ENCODE results near the gene CCDC138.

The CCDC138 gene

GRCh38 chr2:108920686-108921085 lies 134.1 kb downstream of the CCDC138 start:
- DNase-seq = no peak

DNA sequence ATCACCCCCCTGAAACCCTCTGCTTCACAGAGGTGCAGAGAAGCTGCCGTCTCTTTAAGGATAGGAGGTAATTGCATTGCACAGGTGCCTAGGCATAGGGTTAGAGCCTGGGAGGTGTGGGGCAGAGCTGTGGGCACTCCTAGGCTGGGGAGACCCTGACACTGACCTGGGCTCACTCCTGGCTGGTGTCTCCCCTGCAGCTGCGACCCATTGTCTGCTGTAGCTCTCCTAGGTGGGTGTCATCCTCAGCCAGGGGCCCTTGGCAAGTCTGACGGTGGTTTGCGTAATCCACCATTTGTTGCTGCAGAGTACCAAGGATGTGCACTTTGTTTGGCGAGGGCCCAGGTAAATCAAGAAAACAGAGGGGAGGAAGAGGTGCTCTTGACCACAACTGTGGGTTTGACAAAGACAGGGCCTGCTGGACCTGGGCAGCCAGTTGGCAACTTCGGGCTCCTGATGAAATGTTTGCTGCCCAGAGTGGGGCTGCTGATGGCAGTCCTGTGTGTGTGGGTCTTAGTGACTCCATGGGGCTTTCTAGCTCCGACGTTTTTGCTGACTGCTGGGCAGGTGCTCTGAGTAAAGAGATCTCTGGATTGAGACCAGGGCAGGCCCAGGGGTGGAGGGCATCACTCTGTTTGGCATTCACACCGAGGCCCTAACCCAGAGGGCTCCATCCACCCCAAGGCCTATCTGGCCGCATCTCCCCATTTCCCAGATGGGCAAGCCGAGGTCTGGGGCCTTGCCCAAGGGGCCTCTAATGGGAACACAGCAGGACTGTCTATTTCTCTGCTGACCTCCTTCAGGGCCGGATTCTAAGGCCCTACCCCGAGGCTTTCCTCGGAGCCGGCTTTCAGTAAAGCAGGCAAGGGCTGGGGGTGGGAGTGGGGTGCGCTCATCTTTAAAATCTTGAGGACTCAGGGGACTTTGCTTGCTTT lies 134.8 kb downstream of the CCDC138 start:
- no peak for DNase-seq

DNA sequence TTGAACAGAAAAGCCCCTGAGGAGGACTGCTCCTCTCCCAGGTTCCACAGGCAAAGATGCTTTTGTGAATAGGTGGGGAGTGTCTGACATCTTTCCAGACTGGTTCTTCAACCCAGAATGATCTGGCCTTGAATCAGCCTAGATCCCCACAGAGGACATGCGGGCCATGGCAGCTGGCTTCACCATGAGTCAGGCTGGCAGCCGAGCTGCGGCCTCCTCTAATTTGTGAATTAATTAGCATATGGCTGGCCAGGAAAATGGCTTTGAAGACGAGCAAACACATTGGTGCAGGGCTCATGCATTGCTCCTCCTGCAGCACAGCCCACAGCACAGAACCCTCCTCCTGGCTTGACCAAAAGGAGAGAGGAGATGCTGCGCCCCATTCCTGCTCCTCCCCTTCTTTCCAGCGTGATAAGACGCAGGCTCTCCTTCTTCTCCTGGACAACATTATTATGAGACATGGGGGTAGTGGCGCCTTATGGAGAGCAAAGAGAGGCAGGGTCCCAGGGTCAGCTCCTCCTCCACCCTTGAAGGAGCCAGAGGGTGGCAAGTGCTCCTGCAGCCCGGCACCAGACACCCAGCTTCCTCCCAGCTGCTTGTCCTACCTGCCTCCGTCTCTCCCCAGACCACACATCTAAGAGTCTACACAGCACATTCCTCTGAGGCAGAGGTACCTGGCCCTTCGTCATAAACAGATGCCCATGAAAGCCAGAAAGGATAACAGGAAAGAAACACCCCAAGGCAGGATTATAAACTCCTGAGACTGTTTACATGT lies 135.8 kb downstream of the CCDC138 start:
- no peak for DNase-seq

DNA sequence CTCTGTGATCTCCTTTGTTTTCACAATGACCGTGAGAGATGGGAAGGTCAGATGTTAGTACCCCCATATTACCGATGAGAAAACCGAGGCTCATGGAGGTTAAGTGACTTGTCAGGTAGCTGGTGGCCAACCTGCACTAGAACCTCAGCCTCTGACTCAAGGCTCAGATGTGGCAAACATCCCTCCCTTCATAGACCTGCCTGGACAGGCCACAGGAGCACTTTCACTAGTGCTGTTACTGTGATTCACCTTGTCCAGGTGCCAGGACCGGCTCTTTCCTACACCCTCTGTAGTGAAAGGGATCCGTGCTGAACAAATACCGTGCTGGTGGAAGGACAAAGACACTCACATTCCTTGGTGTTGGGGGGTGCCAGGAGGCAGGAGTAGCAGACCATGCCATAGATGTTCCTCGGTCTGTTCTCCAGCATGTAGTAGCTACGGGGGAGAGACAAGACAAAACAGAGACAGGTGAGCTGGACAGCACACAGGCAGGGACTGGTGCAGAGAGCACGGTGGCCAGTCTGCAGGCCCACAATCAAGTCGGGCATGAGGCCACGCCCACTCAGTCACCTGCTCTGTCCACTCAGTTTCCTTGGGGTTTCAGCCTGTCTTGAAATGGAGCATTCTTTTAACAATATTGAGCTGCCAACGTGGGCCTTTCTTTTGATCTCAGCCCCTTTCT lies 136.6 kb downstream of the CCDC138 start:
- DNase-seq = no peak

DNA sequence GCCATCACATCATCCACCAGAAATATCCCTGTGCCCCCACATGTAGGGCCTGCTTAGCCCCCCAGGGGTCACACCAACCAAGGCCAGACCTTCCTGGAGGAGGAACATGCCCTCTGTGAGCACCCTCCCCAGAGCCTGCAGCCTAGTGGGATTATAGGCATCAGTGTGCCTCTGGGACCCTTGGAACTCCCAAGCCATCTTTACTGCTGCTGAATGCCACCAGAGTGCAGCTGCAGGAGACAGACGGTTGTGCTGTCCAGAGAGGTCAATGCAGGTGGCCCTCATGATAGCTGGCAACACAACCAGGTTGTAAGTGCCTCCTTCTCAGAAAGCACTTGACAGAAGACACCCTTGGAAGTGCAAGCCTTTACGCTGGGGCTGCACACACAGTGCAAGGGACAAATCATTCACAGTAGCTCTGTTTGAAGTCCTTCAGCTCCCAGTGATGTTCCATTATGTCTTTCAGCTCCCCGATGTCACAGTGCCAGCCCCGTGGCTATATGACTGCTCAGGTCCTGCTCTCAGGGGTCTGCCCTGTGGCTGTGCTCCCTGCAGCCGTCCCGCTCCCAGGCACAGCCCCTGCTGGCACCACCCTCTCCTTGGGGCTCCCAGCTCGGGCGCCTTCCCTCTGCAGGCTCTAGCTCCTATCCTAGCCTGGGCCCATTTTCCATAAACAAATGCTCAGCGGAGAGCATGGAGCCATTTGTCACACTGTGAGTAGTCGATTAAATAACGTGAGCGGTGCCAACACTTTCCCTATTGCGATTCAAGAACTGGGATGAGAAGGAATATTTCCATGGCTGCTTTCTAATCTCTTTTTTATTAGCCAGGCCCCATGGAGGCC lies 137.4 kb downstream of the CCDC138 start:
- DNase-seq = no peak

DNA sequence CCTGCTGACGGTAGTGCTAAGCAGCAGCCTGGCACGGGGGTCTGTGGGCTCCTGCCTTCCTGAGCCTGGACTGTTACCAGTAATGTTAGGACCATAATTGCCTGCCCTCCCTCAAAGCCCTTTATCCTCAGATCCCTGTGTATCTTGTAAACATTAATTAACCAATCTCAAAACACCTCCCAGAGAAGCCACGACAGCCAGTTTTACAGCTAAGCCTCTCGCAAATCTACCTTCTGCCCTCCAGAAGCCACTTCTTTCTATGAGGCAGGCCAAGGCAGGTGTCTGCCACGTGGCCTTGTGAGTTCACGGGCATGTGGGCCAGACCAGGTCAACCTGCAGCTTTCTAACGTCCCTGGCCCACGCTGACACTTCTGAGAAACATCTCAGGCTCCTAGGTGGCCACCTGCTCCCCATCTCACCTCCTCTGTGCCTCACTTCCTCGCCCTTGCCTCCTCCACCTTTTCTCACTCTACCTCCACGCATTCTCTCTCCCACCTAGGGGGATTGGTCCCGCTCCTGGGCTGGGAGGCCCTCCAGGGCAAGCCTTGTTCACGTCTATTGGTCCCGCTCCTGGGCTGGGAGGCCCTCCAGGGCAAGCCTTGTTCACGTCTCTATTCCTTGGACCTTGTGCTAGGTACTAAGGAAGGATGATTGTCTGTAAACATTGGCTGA lies 138.1 kb downstream of the CCDC138 start:
- no peak for DNase-seq

GRCh38 chr2:108925286-108925685 lies 138.7 kb downstream of the CCDC138 start:
- DNase-seq = no peak

DNA sequence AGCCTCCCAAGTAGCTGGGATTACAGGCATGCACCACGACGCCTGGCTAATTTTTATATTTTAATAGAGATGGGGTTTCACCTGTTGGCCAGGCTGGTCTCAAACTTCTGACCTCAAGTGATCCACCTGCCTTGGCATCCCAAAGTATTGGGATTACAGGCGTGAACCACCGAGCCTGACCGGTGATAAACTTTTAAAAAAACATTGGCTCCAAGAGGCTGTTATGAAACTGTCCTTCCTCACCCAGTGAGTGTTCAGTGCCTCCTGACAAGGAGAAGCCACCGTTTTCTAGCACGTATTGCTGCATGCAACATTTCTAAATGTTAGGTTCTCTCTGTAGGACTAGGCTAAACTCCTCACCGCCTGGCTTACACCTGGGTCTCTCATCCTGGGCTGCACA lies 139.2 kb downstream of the CCDC138 start:
- DNase-seq = no peak
